ENCODE measurements around the gene CTTNBP2NL.

CTTNBP2NL gene

DNA sequence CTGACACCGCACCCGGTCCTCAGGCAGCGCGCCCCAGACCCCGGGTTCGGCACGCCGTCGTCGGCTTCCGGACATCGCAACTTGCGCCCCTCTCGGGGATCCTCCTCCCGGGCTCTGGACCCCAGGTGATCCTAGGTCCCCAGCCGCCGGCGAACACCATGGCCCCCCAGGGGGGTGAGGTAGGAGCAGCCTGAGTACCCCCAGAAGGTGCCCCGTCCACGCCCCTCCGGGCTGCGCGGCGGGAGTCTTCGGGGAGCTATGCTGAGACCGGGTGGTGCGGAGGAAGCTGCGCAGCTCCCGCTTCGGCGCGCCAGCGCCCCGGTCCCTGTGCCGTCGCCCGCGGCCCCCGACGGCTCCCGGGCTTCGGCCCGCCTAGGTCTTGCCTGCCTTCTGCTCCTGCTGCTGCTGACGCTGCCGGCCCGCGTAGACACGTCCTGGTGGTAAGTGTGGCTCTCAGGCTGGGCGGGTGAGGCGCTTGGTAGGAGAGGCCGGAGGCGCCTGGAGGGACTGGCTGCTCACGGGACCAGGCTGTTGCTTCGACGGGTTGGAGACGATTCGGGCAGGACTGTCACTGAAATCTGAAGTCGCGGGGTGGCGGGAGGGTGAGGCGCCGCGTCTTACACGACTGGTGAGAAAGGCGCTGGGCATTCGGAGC is 113.1 kb downstream of the CTTNBP2NL start:
- DNase-seq = no peak

GRCh38 chr1:112509660-112510178 is 113.7 kb downstream of the CTTNBP2NL start:
- no peak for DNase-seq

DNA sequence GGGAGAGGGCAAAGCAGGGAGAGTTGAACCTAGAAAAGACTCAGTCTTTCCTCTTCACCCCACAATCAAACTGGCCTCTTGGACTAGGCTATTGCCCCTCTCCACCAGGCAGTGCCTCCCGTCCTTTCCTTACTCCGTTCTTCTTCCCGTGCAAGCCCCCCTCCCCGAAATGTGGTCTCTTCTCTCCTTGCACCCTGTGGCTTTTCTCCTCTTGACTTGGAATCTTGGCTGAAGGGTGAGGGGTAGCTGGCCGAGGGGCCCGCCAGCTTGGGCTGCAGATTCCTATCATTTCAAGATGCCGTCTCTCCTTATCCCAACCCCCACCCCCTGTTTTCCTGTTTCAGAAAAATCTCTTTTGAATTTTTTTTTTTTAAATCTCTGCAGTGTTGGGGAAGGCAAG is 114.3 kb downstream of the CTTNBP2NL start:
- DNase-seq = no peak

Measured in GF-D8 (cell line).